OCI-LY1 (cell line): Measurements from ENCODE around the gene DOK6.

Source experiments
- H2AFZ ChIP-seq: fragments of 200-600 bp; sonication (generic), shearing (Covaris generic); 2 replicates; pipeline ENCODE4 v1.6.0; 2014; ENCODE audit warnings: antibody characterized with exemption, mild to moderate bottlenecking, low read length
- H3F3A ChIP-seq: fragments of 200-600 bp; sonication (generic), shearing (Covaris generic); 2 replicates; pipeline ENCODE4 v1.6.0; 2014; ENCODE audit warnings: mild to moderate bottlenecking, antibody characterized with exemption, low read length, moderate library complexity; ENCODE audit not compliant: insufficient read depth
- H3K27ac ChIP-seq: fragments of 200-600 bp; sonication (generic); 2 replicates; pipeline ENCODE4 v1.5.1; 2014; ENCODE audit warnings: low read length, mixed run types, mild to moderate bottlenecking, low read depth; ENCODE audit not compliant: poor library complexity, severe bottlenecking
- H3K27me3 ChIP-seq: fragments of 200-600 bp; sonication (generic); 2 replicates; pipeline ENCODE4 v1.6.0; 2014; ENCODE audit warnings: antibody characterized with exemption, mild to moderate bottlenecking, low read length, moderate library complexity; ENCODE audit not compliant: insufficient read depth
- H3K36me3 ChIP-seq: fragments of 200-600 bp; sonication (generic); 2 replicates; pipeline ENCODE4 v1.6.1; 2014; ENCODE audit warnings: mild to moderate bottlenecking, antibody characterized with exemption, low read length, moderate library complexity, mixed read lengths; ENCODE audit not compliant: insufficient read depth
- H3K4me1 ChIP-seq: fragments of 200-600 bp; sonication (generic); 2 replicates; pipeline ENCODE4 v1.5.1; 2014; ENCODE audit warnings: mild to moderate bottlenecking, low read length, moderate library complexity; ENCODE audit not compliant: insufficient read depth, severe bottlenecking
- H3K4me2 ChIP-seq: fragments of 200-600 bp; sonication (generic), shearing (Covaris generic); 2 replicates; pipeline ENCODE4 v1.6.1; 2014; ENCODE audit warnings: low read length
- H3K4me3 ChIP-seq: fragments of 200-600 bp; sonication (generic); 2 replicates; pipeline ENCODE4 v1.5.1; 2014; ENCODE audit warnings: low read length, low read depth, mild to moderate bottlenecking, mixed read lengths; ENCODE audit not compliant: poor library complexity, severe bottlenecking
- H3K79me2 ChIP-seq: fragments of 200-600 bp; shearing (Covaris generic); 2 replicates; pipeline ENCODE4 v1.6.1; 2016; ENCODE audit warnings: mixed run types, low read length, mixed read lengths; ENCODE audit not compliant: insufficient read depth
- H3K9ac ChIP-seq: fragments of 200-600 bp; sonication (generic), shearing (Covaris generic); 2 replicates; pipeline ENCODE4 v1.6.1; 2014; ENCODE audit warnings: mild to moderate bottlenecking, low read length, mixed read lengths
- H3K9me2 ChIP-seq: fragments of 200-600 bp; sonication (generic), shearing (Covaris generic); 2 replicates; pipeline ENCODE4 v1.6.1; 2014; ENCODE audit warnings: low read depth, mild to moderate bottlenecking, low read length, mixed read lengths
- H3K9me3 ChIP-seq: fragments of 200-600 bp; shearing (Covaris generic); 2 replicates; pipeline ENCODE4 v1.6.1; 2014; ENCODE audit warnings: low read length, mixed read lengths
- H4K20me1 ChIP-seq: fragments of 200-600 bp; sonication (generic), shearing (Covaris generic); 2 replicates; pipeline ENCODE4 v1.6.0; 2016; ENCODE audit warnings: mild to moderate bottlenecking, low read length; ENCODE audit not compliant: insufficient read depth
- EZH2 ChIP-seq: fragments of 200-600 bp; sonication (generic), shearing (Covaris generic); IDR thresholded peaks from 2 replicates; pipeline ENCODE4 v1.8.0; 2017; ENCODE audit warnings: borderline replicate concordance, mixed run types, mild to moderate bottlenecking, antibody characterized with exemption, low read length, moderate library complexity, mixed read lengths
- TF ChIP-seq, protein P1 (sequence below): fragments of 200-600 bp; sonication (generic), shearing (Covaris generic); IDR thresholded peaks from 2 replicates; pipeline ENCODE4 v1.5.1; 2017; ENCODE audit warnings: mild to moderate bottlenecking, antibody characterized with exemption, low read length, moderate library complexity, mixed read lengths

The DOK6 gene

GRCh38 chr18:69491576-69491975 lies 90.9 kb downstream of the DOK6 start:
- no peaks in the 10 kb centered on the region for H3K9me3 ChIP-seq
- no peak for TF ChIP-seq EZH2
- TF ChIP-seq, protein P1, sequence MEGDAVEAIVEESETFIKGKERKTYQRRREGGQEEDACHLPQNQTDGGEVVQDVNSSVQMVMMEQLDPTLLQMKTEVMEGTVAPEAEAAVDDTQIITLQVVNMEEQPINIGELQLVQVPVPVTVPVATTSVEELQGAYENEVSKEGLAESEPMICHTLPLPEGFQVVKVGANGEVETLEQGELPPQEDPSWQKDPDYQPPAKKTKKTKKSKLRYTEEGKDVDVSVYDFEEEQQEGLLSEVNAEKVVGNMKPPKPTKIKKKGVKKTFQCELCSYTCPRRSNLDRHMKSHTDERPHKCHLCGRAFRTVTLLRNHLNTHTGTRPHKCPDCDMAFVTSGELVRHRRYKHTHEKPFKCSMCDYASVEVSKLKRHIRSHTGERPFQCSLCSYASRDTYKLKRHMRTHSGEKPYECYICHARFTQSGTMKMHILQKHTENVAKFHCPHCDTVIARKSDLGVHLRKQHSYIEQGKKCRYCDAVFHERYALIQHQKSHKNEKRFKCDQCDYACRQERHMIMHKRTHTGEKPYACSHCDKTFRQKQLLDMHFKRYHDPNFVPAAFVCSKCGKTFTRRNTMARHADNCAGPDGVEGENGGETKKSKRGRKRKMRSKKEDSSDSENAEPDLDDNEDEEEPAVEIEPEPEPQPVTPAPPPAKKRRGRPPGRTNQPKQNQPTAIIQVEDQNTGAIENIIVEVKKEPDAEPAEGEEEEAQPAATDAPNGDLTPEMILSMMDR = no peak
- no peaks in the 10 kb centered on the region for H3K79me2 ChIP-seq
- H3K4me1 ChIP-seq = no peaks in the 10 kb centered on the region
- no peaks in the 10 kb centered on the region for H3K36me3 ChIP-seq
- H2AFZ ChIP-seq = no peak overlapping the region
- H4K20me1 ChIP-seq = no peaks in the 10 kb centered on the region
- H3K9me2 ChIP-seq = no peaks in the 10 kb centered on the region
- H3F3A ChIP-seq = no peaks in the 10 kb centered on the region
- H3K27ac ChIP-seq = no peak overlapping the region
- no peak overlapping the region for H3K9ac ChIP-seq
- H3K27me3 ChIP-seq = no peaks in the 10 kb centered on the region
- no peak overlapping the region for H3K4me3 ChIP-seq
- no peak overlapping the region for H3K4me2 ChIP-seq

DNA sequence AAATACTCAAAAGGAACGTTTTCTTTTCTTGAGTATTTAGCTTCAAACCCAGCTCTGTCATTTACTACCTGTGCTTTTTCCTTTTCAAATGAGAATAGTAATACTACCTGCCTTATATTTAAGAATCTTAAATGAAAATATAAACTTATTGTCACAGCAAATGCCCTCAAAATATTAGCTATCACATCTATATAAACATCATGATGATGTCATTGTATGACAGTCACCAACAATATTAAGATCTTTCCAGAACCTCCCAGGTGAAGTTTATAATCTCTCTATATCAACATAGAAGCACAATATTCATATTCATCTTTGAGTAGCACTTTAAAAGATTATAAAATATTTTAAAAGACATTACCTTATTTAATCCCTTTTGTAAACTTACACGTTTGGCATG lies 92.2 kb downstream of the DOK6 start:
- H3K4me1 ChIP-seq = no peaks in the 10 kb centered on the region
- no peaks in the 10 kb centered on the region for H3K27me3 ChIP-seq
- no peaks in the 10 kb centered on the region for H4K20me1 ChIP-seq
- H3K4me2 ChIP-seq = no peak overlapping the region
- no peak overlapping the region for H3K4me3 ChIP-seq
- no peaks in the 10 kb centered on the region for H3K79me2 ChIP-seq
- no peaks in the 10 kb centered on the region for H3K9me2 ChIP-seq
- H3K9ac ChIP-seq = no peak overlapping the region
- H3K27ac ChIP-seq = no peak overlapping the region
- no peak overlapping the region for H2AFZ ChIP-seq
- TF ChIP-seq, protein P1 = no peak
- no peak for TF ChIP-seq EZH2
- H3K36me3 ChIP-seq = no peaks in the 10 kb centered on the region
- no peaks in the 10 kb centered on the region for H3K9me3 ChIP-seq
- H3F3A ChIP-seq = no peaks in the 10 kb centered on the region

GRCh38 chr18:69494841-69495240 lies 94.2 kb downstream of the DOK6 start:
- Histone ChIP-seq H3K9me3 (no peaks in the 10 kb centered on the region), H3K27me3 (no peaks in the 10 kb centered on the region), H3F3A (no peaks in the 10 kb centered on the region), H3K4me2 (no peak overlapping the region), H3K27ac (no peak overlapping the region), H3K36me3 (no peaks in the 10 kb centered on the region), H2AFZ (no peak overlapping the region), H3K4me1 (no peaks in the 10 kb centered on the region), H3K79me2 (no peaks in the 10 kb centered on the region), H3K9me2 (no peaks in the 10 kb centered on the region), H4K20me1 (no peaks in the 10 kb centered on the region), H3K4me3 (no peak overlapping the region), H3K9ac (no peak overlapping the region)
- TF ChIP-seq EZH2 = no peak
- TF ChIP-seq, protein P1 = no peak
